Fibroblast of peridontal ligament (primary cell): Measurements from ENCODE around the gene NKX6-2.

Source experiments
- DNase-seq: peaks from one replicate; pipeline ENCODE4 v3.0.0-alpha.2; 2010; ENCODE audit errors: extremely low read depth

NKX6-2 gene

GRCh38 chr10:132813001-132813401 is 27.1 kb upstream of the NKX6-2 start:
- DNase-seq = no peak

GRCh38 chr10:132812520-132812919 is 26.6 kb upstream of the NKX6-2 start:
- DNase-seq = no peak

GRCh38 chr10:132811891-132812481 is 26.0 kb upstream of the NKX6-2 start:
- DNase-seq = no peak

GRCh38 chr10:132810807-132811700 is 25.1 kb upstream of the NKX6-2 start:
- DNase-seq = no peak

GRCh38 chr10:132810141-132810806 is 24.3 kb upstream of the NKX6-2 start:
- DNase-seq = no peak

- DNase-seq = no peak
These were observed 23.5 kb upstream of the NKX6-2 start for GRCh38 chr10:132809232-132810140.

- no peak for DNase-seq
These were observed 22.7 kb upstream of the NKX6-2 start for GRCh38 chr10:132808383-132809231.

GRCh38 chr10:132807621-132808049 is 21.7 kb upstream of the NKX6-2 start:
- no peak for DNase-seq

GRCh38 chr10:132806561-132807003 is 20.6 kb upstream of the NKX6-2 start:
- DNase-seq = no peak

GRCh38 chr10:132806110-132806509 is 20.2 kb upstream of the NKX6-2 start:
- no peak for DNase-seq

GRCh38 chr10:132805599-132805998 is 19.7 kb upstream of the NKX6-2 start:
- DNase-seq = no peak

GRCh38 chr10:132804785-132805426 is 19.0 kb upstream of the NKX6-2 start:
- DNase-seq = no peak

- DNase-seq = no peak
These were observed 18.3 kb upstream of the NKX6-2 start for GRCh38 chr10:132804287-132804686.

GRCh38 chr10:132803416-132804210 is 17.7 kb upstream of the NKX6-2 start:
- DNase-seq = no peak

GRCh38 chr10:132802694-132803320 is 16.9 kb upstream of the NKX6-2 start:
- DNase-seq = no peak

- DNase-seq = no peak
These were observed 16.1 kb upstream of the NKX6-2 start for GRCh38 chr10:132802048-132802447.

- no peak for DNase-seq
These were observed 13.9 kb upstream of the NKX6-2 start for GRCh38 chr10:132799865-132800264.

GRCh38 chr10:132798876-132799275 is 12.9 kb upstream of the NKX6-2 start:
- DNase-seq = no peak

GRCh38 chr10:132798403-132798802 is 12.5 kb upstream of the NKX6-2 start:
- DNase-seq = no peak
